ENCODE data around the gene GEMIN5. TPM values are rescaled to one million over a fixed set of nuclear protein-coding genes. Genes with fewer than 3 reads are reported as not detected.
A peak's percentile ranks its signal among the peaks of the same experiment; 100 is the strongest.
"Not testable (repeated sequence)": the region's sequence is repeated elsewhere in the genome, so short reads cannot be mapped to it uniquely, and the experiment has no call there.

The GEMIN5 gene
- total RNA-seq, 1 experiment from 2014 or later = 15.3 TPM

DNA sequence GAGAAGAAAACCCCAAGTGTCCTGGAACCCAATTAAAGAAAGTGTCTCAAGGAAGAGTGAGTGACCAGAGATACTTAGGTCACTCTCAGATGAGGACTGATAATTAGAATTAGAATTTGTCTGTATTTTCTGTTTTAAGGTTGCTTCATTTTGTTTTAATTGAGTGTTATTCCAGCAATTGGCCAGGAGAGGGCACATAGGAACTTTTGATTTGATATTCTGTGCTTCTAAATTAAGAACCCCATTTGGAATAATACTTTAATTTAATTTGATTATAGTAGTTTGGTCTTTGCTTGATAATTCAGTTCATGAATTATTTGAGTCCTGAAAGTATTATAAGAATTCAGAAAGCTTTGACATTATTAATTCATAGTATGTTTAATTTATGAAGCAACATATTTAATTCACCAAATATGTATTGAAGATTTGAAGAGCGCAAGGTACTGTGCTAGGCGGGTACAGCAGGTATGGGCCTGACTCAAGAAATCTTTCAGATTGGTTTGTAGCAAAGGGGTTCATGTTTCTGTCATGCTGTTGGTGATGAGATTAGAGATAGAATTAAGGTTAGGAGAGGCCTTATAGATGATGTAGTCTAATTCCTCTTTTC lies 7.8 kb upstream of the GEMIN5 start:
- in situ Hi-C loops (cut with HindIII; ENCODE audit: low pct_unique_long_range_greater_than_20kb, low sequenced_read_pairs) = no loop called here

DNA sequence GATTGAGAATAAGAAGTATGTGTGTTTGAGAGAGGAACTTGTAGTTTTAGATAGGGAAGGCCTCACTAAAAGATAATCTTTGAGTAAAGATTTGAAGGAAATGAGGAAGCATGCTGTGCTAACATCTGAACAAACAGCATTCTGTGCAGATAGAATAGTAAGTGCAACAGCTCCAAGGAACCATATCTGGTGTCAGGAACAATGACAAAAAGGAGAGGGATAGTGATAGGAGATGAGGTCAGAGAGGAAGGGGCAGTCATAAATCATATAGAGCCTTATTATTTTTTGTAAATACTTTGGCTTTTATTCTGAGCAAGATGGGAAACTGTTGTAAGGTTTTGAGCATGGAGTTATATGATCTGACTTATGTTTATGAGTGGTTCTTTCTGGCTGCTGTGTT lies 6.7 kb upstream of the GEMIN5 start:
- no peak for DNase-seq (ENCODE audit: low read depth)
- in situ Hi-C loops (cut with HindIII; ENCODE audit: low pct_unique_long_range_greater_than_20kb, low sequenced_read_pairs) = no loop called here

More for the DNA sequence above, 7.8 kb upstream of the GEMIN5 start:
- no peak for DNase-seq (ENCODE audit: low read depth)

DNA sequence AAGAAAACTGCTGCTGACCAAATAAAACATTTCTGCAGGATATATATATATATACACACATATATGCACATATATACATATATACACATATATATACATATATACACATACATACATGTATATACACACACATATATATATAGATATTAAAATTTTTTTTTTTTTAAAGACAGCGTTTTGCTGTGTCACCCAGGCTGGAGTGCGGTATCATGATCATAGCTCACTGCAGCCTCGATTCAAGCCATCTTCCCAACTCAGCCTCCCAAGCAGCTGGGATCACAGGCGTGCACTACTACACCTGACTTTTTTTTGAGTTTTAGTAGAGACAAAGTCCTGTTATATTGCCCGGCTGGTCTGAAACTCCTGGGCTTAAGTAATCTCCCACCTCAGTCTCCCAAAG lies 5.5 kb upstream of the GEMIN5 start:
- DNase-seq (ENCODE audit: low read depth) = no peak
- in situ Hi-C loops (cut with HindIII; ENCODE audit: low pct_unique_long_range_greater_than_20kb, low sequenced_read_pairs) = no loop called here

DNA sequence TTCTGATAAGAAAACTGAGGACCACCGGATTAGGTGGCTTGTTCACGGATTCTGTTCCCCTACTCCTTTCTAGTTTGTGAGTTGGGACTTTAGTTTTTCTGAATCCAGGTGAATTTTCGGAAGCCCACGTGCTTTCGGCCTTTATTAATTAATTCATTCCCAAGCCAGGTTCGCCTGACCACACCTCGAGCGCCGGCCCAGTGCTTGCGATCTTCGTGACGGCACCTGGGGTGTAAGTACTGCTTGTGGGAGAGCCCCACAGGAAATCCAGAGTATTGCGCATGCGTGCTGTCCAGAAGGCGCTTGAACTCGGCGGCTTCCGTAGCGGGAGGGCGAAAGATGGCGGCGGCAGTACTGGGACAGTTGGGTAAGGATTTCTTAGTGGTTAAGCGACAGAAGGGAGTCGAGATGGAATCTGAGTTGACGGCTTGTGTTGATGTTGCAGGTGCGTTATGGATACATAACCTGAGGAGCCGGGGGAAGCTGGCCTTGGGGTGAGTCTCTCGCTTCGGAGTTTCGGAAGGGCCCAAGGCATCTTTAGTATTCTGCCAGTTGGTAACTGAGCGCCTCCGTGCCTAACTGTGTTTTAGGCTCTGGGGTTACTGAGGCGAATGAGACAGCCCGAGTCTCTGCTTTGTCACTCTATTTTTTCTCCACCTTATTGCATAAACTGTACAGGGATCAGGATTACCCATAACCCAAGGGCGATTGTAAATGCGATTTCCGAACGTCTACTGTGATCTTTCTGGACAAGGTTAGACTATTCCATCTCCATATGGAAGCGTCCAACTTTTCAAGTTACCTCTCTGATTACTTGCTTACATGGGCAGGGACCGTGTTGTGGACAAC lies 3.0 kb upstream of the GEMIN5 start, which contains the start of gene MRPL22:
Gene MRPL22 (plus strand): TSS at position 302 of the 849 bp plus-strand sequence. CDS start 38 bp downstream, at position 340.
- peak; percentile 86 for DNase-seq (ENCODE audit: low read depth)
- in situ Hi-C loops (cut with HindIII; ENCODE audit: low pct_unique_long_range_greater_than_20kb, low sequenced_read_pairs) = no loop called here

DNA sequence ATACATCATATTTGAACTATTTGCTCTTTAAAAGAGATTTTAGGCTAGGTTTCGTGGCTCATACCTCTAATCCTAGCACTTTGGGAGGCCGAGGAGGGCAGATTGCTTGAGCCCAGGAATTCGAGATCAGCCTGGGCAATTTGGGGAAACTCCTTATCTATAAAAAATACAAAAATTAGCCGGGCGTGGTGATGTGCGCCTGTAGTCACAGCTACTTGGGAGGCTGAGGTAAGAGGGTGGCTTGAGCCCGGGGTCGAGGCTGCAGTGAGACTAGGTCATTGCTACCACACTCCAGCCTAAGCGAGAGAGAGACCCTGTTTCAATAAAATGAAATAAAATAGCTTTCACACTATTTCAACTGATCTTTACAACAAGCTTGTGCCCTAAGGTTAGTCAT lies 2.4 kb upstream of the GEMIN5 start:
- in situ Hi-C loops (cut with HindIII; ENCODE audit: low pct_unique_long_range_greater_than_20kb, low sequenced_read_pairs) = no loop called here
- DNase-seq (ENCODE audit: low read depth) = no peak

DNA sequence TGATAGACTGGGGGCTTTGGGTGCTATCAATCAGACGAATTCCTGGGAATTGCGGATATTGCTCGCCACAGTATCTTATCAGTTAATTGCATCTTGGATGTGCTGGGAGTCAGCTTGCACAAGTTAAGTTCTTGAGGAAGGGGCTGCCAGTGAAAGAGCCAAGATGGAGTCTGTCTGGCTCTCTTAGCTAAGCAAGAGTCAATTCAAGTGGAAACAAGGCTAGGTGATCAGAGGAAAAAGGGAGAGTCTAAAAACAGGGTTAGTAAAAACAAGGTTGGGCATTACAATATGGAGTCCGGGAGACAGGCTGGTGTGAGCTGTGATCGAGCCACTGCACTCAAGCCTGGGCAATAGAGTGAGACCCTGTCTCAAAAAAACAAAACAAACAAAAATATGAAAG lies 1.4 kb upstream of the GEMIN5 start:
- in situ Hi-C loops (cut with HindIII; ENCODE audit: low pct_unique_long_range_greater_than_20kb, low sequenced_read_pairs); DNase-seq (ENCODE audit: low read depth): not testable (repeated sequence)

DNA sequence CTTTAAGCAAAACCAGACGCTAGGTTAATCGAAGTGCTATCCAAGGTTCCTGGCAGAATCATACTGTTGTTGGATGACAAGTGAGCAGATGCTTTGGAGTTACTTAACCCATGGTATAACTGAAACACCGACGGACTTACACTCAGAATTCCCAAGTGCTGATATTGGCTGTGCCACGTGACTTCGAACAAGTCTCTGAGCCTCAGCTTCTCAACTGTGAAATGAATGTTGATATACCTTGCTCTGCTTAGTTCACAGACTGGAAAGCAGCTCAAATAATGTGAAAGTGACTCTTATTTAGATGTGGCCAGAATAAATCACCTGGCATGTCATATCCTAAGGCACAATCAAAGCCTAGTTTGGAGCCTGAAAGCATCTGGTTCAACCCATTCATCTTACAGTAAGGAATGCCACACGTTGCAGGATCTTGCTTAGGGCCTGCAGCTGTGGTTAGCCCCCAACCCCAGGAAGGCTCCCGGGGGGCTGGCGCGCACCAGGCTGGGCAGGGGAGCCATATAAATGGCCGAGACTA lies 759 bp downstream of the GEMIN5 start:
- no peak for DNase-seq (ENCODE audit: low read depth)
- in situ Hi-C loops (cut with HindIII; ENCODE audit: low pct_unique_long_range_greater_than_20kb, low sequenced_read_pairs) = no loop called here

DNA sequence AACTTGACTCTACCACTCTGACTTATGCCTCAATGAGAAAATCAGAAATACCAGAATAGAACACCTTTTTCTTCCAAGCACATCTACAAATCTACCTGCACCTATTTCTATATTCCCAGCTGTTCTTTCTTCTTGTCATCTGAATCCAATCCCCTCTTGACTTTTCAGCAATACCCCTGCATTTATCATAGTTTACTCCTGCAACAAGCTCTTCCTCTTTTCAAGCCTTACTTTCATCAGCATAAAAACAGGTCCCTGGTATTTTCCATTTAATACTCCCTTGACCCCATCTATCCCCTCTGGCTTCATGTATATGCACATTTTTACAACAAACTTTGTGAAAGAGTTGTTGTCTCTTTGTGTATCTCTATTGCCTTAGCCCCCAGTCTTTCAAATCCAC lies 3.1 kb downstream of the GEMIN5 start:
- DNase-seq (ENCODE audit: low read depth) = no peak
- in situ Hi-C loops (cut with HindIII; ENCODE audit: low pct_unique_long_range_greater_than_20kb, low sequenced_read_pairs) = no loop called here

DNA sequence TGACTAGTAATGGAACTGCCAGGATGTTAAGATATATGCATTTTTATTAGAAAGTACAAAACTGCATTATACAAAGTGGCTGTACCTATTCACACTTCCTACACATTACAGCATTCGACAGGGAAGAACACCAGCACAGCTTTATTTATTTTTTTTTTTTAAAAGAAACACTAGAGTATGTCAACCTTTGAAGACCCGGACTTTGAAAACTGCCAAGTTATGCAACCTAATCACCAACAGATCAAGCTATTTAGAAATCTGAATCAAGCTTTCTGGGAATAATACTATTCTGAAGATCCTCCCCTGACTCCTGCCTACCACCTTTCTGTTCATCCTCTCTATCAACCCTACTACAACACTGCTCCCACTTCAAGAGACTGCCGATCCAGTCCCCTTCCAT lies 4.5 kb downstream of the GEMIN5 start:
- in situ Hi-C loops (cut with HindIII; ENCODE audit: low pct_unique_long_range_greater_than_20kb, low sequenced_read_pairs) = no loop called here
- no peak for DNase-seq (ENCODE audit: low read depth)

DNA sequence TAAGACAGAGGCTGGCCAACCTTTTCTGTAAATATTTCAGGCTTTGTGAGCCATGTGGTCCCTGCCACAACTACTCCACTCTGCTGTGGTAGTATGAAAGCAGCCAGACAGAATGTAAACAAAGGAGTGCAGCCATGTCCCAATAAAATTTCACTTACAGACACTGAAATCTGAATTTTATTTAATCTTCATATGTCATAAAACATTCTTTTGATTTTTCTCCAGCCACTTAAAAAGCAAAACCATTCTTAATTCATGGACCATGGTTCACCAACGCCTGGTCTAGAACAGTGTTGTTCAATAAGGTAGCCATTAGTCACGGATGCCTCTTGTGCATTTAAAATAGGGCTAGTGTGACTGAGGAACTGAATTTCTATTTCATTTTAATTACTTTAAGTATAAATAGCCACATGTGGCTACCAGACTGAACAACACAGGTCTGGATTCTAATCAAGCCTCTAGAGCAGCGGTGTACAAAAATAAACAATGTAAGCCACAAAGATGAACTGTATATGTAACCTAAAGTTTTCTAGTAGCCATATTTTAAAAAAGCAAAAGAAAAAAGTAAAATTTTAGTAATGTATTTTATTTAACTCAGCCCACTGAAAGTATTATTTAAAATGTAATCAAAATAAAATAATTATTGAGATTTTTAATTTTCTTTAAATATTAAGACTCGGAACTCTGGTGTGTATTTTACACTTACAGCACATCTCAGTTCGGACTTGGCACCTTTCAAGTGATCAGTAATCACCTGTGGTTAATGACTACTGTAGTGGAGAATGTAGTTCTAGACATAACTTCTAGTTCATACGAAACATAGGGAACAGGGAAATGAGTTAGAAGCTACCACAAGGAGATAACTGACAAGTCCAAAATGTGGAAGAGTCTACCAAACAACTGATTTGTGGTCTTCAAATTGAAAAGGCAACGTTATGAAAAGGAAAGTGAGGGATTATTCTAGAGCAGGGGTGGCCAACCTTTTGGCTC lies 14.3 kb downstream of the GEMIN5 start:
- in situ Hi-C loops (cut with HindIII; ENCODE audit: low pct_unique_long_range_greater_than_20kb, low sequenced_read_pairs) = no loop called here
- no peak for DNase-seq (ENCODE audit: low read depth)

DNA sequence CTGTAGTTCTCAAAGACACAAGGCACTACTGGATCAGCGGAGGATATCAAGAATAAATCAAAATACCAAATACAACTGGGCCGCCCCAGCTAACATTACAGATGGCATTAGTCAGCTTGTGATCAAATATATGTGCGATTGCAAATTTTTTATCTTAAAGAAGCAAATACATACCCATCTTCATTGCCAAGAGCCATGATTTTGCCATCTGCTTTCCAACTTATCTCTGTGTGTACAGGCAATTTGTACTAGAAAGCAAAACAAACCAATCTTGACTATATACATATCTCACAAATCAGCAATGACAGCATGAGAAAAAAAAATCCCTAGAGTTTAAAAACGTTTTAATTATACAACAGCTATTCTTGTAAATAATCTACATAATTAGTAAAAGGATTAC lies 20.3 kb downstream of the GEMIN5 start:
- no peak for DNase-seq (ENCODE audit: low read depth)
- in situ Hi-C loops (cut with HindIII; ENCODE audit: low pct_unique_long_range_greater_than_20kb, low sequenced_read_pairs) = no loop called here

DNA sequence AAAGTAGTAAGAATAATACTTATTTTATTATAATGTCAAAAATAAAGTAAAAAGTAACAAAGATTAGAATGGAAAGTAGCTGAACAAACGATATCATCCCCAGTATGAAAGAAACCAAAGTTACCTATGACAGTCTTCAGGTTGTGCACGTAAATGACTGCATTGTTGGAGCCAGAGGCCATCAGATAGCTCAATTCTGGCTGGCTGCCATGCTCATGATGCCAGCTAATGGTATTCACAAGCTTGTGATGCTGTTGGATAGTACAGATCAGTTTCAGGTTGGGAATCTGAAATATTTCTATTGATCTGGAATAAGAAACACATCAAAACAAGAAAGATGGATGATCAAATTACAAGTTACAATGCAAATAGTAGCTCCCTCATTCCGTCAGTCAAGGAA lies 21.1 kb downstream of the GEMIN5 start:
- in situ Hi-C loops (cut with HindIII; ENCODE audit: low pct_unique_long_range_greater_than_20kb, low sequenced_read_pairs) = no loop called here

DNA sequence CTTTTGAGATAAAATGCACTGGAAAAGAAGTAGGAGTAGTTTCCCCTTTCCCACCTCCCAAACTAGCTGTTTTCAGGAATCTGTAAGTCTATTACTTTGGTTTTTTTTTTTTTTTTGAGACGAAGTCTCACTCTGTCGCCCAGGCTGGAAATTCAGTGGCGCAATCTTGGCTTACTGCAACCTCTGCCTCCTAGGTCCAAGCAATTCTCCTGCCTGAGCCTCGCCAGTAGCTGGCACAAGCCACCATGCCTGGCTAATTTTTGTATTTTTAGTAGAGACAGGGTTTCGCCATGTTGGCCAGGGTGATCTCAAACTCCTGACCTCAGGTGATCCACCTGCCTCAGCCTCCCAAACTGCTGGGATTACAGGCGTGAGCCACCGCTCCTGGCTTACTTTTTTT lies 32.4 kb downstream of the GEMIN5 start:
- DNase-seq (ENCODE audit: low read depth); in situ Hi-C loops (cut with HindIII; ENCODE audit: low pct_unique_long_range_greater_than_20kb, low sequenced_read_pairs): not testable (repeated sequence)

More for the DNA sequence above, 21.1 kb downstream of the GEMIN5 start:
- no peak for DNase-seq (ENCODE audit: low read depth)

DNA sequence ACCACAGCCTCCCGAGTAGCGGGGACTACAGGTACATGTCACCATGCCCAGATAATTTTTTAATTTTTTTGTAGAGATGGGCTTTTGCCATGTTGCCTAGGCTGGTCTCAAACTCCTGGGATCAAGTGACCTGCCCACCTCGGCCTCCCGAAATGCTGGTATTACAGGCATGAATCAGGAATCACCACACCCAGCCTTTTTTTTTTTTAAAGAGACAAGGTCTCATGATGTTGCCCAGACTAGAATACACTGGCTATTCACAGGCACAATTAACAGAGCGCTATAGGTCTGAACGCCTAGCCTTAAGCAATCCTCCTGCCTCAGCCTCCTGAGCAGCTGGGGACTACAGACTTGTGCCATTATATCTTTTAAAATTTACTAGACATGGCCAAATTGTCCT lies 36.1 kb downstream of the GEMIN5 start:
- DNase-seq (ENCODE audit: low read depth) = no peak
- in situ Hi-C loops (cut with HindIII; ENCODE audit: low pct_unique_long_range_greater_than_20kb, low sequenced_read_pairs) = no loop called here

DNA sequence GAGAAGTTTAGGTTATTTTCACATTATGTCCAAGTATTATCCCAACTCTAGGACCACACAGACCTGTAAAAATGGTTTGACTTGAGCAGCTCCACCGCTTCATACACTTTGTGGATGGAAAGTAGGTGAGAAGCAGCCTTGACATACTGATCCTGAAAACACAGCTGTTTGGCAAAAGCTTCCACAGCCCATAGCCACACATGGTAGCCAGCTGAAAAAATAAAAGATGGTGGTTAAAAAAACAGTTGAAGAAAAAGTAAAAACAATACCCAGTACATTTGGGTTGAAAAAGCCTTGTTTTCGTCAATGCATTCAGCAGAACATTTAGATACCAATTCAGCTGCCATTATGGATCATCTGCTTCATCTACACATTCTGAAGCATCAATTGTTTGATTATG lies 36.7 kb downstream of the GEMIN5 start:
- DNase-seq (ENCODE audit: low read depth) = no peak
- in situ Hi-C loops (cut with HindIII; ENCODE audit: low pct_unique_long_range_greater_than_20kb, low sequenced_read_pairs) = no loop called here

DNA sequence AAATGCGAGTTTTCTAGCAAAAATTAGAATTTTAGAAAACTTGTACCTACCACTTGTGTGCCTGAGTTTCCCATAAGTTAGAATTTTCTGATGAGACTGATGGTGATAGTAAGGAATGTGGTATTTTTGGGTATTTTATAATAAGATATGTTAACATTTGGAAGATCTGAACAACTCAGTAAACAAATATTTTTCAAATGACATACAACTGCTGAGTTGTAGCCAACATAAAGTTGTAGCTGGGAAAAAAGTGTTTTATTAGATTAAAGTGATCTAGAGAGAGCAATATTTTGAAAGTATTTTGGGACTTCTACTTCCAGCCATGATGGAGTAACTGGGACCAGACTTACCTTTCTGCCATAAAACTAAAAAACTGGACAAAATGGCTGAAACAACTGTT lies 37.9 kb downstream of the GEMIN5 start:
- in situ Hi-C loops (cut with HindIII; ENCODE audit: low pct_unique_long_range_greater_than_20kb, low sequenced_read_pairs) = no loop called here

DNA sequence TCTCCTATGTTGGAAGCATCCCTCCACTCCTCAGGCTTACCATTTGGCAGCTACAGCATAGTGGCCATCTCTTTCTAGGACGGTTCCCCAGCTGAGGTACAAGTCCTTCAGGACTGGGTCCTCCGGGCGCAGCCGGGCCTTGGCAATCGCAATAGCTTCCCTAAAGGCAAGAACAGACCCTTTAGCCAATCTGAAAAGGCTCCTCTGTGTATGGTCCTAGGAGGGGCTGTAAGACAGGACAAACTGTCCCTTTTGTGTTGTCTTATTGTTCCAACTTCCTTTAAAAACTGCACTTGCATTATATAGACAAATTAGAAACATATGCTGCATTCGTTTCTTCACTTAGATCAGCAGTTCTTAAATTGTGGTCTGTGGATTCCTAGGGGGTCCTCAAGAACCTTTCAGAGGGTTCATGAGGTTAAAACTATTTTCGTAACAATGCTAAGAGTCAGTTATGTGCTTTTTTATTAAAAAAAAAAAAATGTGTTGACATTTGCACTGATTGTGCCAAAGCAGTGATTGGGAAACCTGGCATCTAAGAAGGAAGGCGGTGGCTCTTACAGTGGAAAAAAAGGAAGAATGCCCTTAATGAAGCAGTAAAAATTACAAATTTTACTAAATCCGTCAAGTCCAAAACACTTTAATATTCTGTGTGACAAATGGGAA lies 38.7 kb downstream of the GEMIN5 start:
- no peak for DNase-seq (ENCODE audit: low read depth)
- in situ Hi-C loops (cut with HindIII; ENCODE audit: low pct_unique_long_range_greater_than_20kb, low sequenced_read_pairs) = no loop called here

More for the DNA sequence above, 37.9 kb downstream of the GEMIN5 start:
- DNase-seq (ENCODE audit: low read depth) = no peak

DNA sequence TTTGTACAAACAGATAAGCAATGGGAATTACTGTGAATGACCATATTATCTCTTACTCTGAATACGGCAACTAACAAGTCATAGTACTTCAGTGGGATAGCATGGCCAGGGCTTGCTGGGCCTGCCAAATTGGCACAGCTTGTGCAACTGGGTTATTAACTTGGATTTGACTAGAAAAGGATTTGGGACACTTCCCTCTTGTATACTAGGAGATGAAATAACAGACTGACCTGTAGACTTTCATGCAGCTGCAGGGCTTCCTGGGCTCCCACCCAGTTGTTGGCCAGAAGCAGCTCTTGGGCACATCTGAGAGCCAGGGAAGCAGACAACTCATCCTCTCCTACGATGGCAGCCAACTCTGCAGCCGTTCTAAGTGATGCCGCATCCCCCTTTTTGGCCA lies 39.8 kb downstream of the GEMIN5 start:
- in situ Hi-C loops (cut with HindIII; ENCODE audit: low pct_unique_long_range_greater_than_20kb, low sequenced_read_pairs) = no loop called here
- DNase-seq (ENCODE audit: low read depth) = no peak
